DMS153 treated with DMSO at 0.1 percent for 48 hours (cell line): ENCODE results near the gene SIGLEC11.
"Not testable (repeated sequence)": the region's sequence is repeated elsewhere in the genome, so short reads cannot be mapped to it uniquely, and the experiment has no call there.

Experiments used
- DNase-seq: peaks from one replicate; lab custom pipeline; 2025; ENCODE audit not compliant: unreplicated experiment; lab: John Stamatoyannopoulos, UW

Gene SIGLEC11, protein sequence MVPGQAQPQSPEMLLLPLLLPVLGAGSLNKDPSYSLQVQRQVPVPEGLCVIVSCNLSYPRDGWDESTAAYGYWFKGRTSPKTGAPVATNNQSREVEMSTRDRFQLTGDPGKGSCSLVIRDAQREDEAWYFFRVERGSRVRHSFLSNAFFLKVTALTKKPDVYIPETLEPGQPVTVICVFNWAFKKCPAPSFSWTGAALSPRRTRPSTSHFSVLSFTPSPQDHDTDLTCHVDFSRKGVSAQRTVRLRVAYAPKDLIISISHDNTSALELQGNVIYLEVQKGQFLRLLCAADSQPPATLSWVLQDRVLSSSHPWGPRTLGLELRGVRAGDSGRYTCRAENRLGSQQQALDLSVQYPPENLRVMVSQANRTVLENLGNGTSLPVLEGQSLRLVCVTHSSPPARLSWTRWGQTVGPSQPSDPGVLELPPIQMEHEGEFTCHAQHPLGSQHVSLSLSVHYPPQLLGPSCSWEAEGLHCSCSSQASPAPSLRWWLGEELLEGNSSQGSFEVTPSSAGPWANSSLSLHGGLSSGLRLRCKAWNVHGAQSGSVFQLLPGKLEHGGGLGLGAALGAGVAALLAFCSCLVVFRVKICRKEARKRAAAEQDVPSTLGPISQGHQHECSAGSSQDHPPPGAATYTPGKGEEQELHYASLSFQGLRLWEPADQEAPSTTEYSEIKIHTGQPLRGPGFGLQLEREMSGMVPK

DNA sequence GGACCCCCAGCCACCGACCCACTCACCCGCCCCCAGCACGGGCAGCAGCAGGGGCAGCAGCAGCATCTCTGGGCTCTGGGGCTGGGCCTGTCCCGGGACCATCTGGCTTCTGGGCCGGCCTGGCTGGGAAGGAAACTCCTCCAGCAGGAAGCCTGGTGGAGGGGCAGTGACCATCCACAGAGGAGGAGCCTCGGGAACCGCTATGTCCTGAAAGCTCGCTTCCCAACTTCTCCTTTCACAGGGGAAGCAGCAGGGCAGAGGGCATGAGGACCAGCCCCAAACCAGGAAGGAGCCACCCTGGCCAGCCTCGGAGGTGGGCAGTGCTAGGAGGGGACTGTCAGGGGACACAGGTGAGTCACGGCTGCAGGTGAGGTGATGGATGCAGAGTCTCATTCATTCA lies at the start of gene SIGLEC11:
SIGLEC11 (minus strand) TSS at position 193 of the 400 bp plus-strand sequence; CDS start at position 102, 91 bp downstream.
- not testable (repeated sequence) for DNase-seq

DNA sequence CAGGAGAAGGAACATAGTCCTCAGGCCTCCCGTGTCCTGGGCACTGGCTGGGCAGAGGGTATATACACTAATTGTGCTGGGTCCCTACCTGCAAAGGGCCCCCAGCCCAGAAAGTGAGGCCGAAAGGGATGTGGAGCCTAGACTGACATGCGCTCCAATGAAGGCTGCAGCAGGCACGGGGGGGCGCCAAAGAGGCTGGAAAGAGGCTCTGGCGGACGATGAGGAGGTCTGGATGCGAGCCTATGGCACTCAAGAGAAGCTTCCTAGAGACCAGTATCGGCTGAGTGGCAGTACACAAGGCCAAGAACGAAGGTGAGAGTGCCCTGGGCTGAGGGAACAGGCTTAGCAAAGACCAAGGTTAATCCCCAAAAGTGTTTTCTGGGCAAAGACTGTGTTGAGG lies 47.6 kb upstream of the SIGLEC11 start:
- DNase-seq = no peak

GRCh38 chr19:50007947-50008346 lies 47.0 kb upstream of the SIGLEC11 start:
- DNase-seq = no peak

GRCh38 chr19:50007170-50007569 lies 46.2 kb upstream of the SIGLEC11 start:
- no peak for DNase-seq

- no peak for DNase-seq
Measured at GRCh38 chr19:50005428-50005827, 44.5 kb upstream of the SIGLEC11 start.

- DNase-seq = no peak
Measured at GRCh38 chr19:50003810-50004419, 42.9 kb upstream of the SIGLEC11 start.

- DNase-seq = no peak
Measured at GRCh38 chr19:50003254-50003788, 42.3 kb upstream of the SIGLEC11 start.

DNA sequence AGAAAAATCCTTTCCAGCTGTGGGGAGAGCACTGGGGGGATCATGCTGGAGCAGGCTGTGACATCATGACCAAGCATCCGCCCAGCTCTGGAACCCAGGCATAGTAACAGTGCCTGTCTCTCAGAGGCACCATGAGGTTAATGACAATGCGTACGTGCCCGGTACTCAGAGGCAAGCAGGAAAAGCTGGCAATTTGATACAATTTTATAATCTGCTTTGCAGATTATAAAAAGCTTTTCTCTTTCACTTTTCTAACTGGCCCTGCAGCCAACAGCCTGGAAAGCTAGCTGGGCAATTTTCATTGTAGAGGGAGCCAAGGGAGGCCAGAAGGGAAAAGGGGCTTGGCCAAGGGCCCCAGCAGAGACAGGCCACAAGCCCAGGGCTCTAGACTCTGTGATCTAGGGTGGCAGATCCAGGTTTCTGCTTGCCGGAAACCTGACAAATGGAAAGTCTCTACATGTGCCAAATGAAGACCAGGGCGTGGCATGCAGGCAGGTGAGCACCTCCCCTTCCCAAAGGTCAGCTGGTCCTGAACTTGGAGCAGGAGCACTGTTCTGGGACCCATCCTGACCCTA lies 41.5 kb upstream of the SIGLEC11 start:
- no peak for DNase-seq

GRCh38 chr19:50001775-50002174 lies 40.8 kb upstream of the SIGLEC11 start:
- DNase-seq = no peak

DNA sequence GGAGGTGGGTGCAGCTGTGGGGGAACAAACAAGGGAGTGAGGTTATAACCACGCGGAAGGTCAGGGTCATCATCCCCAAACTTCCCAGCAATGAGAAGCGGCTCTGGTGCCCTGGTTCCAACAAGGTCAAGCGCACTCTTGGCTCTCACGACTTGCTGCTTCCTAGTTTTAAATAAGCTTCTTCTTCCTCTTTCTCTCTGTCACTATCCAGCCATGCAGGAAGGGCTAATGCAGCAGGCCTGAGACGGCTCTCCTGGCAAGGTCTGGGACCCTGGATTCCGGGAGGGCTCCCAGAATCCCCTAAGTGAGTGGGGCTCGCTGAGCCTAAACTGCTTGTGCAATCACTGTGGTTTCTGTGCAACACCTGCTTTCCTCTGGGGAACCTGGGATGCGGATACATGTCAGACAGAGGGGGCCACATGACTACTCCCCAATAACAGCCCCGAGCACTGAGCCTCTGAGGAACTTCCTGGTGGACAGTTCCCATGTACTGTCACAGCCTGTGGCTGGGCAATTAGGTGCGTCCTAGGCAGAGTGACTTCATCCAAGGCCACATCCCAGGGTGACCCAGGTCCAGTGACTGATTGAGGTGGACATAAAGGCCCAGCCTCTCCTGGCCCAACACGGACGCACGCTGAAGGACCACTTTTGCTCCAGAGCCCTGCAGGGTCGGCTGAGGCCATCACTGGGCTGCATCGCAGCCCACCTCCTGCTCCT lies 40.0 kb upstream of the SIGLEC11 start:
- no peak for DNase-seq

GRCh38 chr19:50000038-50000840 lies 39.3 kb upstream of the SIGLEC11 start:
- DNase-seq = no peak

GRCh38 chr19:49999371-50000010 lies 38.5 kb upstream of the SIGLEC11 start:
- DNase-seq = no peak

GRCh38 chr19:49997709-49998108 lies 36.7 kb upstream of the SIGLEC11 start:
- peak; percentile 11 for DNase-seq

- DNase-seq = no peak
Measured at GRCh38 chr19:49988433-49988832, 27.5 kb upstream of the SIGLEC11 start.

- DNase-seq = no peak
Measured at GRCh38 chr19:49988007-49988406, 27.0 kb upstream of the SIGLEC11 start.

- no peak for DNase-seq
Measured at GRCh38 chr19:49987159-49987698, 26.3 kb upstream of the SIGLEC11 start.

GRCh38 chr19:49986354-49986753 lies 25.4 kb upstream of the SIGLEC11 start:
- no peak for DNase-seq

DNA sequence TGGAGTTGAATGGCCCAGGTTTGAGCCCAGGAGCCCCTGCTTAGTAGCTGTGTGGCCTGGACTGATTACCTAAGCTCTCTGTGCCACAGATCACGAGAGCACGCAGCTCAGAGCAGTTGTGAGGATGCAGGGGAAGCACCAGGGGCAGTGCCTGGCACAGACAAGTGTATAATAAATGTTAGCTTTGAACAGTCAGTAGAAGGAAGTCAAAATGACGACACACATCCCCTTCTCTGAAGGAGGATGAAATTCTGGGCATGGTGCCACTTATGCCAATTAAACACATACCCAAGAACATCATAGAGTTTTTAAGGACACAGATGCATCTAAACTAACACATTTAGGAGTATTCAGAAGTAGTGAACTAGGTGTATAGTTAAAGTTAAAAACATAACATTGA lies 24.9 kb upstream of the SIGLEC11 start:
- DNase-seq = no peak

DNA sequence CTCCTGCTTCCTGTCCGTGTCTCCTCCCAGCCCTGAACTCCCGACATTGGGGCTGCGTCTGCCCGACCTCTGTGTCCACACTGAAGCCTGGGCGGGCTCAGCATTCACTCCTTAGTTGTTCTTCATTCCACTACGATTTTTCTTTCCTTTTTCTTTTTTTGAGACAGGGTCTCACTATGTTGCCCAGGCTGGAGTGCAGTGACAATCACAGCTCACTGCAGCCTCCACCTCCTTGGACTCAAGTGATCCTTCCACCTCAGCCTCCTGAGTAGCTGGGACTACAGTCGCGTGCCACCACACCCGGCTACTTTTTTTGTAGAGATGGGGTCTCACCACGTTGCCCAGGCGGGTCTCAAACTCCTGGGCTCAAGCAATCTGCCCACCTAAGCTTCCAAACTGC lies 23.5 kb upstream of the SIGLEC11 start:
- DNase-seq = no peak
